DND-41 (cell line): ENCODE data around the gene TMUB2.

Experiments
- ATAC-seq: fragments of 200-7000 bp; cut with Tn5 transposase; 3 replicates; pipeline ENCODE4 v1.9.1; 2021; ENCODE audit warnings: low read depth; ENCODE audit not compliant: insufficient read depth
- DNase-seq: peaks from one replicate; pipeline ENCODE4 v3.0.0-alpha.2; 2020
- H2AFZ ChIP-seq: 2 replicates; pipeline ENCODE4 v1.6.0; 2012; ENCODE audit warnings: low read depth, low read length
- H3K27ac ChIP-seq: 2 replicates; pipeline ENCODE4 v1.5.1; 2012; ENCODE audit warnings: low read length, inconsistent platforms
- H3K27me3 ChIP-seq: fragments of 200-600 bp; sonication (generic); 2 replicates; pipeline ENCODE4 v1.6.0; 2012; ENCODE audit warnings: low read length, mild to moderate bottlenecking, inconsistent platforms; ENCODE audit not compliant: insufficient read depth, poor library complexity
- H3K36me3 ChIP-seq: 2 replicates; pipeline ENCODE4 v1.5.1; 2012; ENCODE audit warnings: low read length, inconsistent platforms; ENCODE audit not compliant: insufficient read depth
- H3K4me1 ChIP-seq: 2 replicates; pipeline ENCODE4 v1.5.1; 2012; ENCODE audit warnings: mild to moderate bottlenecking, low read length; ENCODE audit not compliant: insufficient read depth
- H3K4me2 ChIP-seq: 2 replicates; pipeline ENCODE4 v1.6.0; 2012; ENCODE audit warnings: mild to moderate bottlenecking, moderate library complexity, low read length, inconsistent platforms; ENCODE audit not compliant: insufficient read depth
- H3K4me3 ChIP-seq, 2 experiments: fragments of 200-600 bp in 1 of 2; shearing (Covaris generic) in 1 of 2; 2 replicates each; pipeline ENCODE4 v1.5.1; 2012 to 2016; ENCODE audit warnings: inconsistent platforms in 2 of 2, low read length in 2 of 2, mild to moderate bottlenecking in 2 of 2, low read depth in 1 of 2, moderate library complexity in 1 of 2
- H3K79me2 ChIP-seq: 2 replicates; pipeline ENCODE4 v1.6.0; 2012; ENCODE audit warnings: low read length, inconsistent platforms; ENCODE audit not compliant: insufficient read depth
- H3K9ac ChIP-seq: 2 replicates; pipeline ENCODE4 v1.6.0; 2012; ENCODE audit warnings: low read depth, mild to moderate bottlenecking, inconsistent platforms, low read length, moderate library complexity
- H3K9me3 ChIP-seq: 2 replicates; pipeline ENCODE4 v1.5.1; 2012; ENCODE audit warnings: low read length, moderate library complexity, mild to moderate bottlenecking, inconsistent platforms; ENCODE audit not compliant: insufficient read depth, severe bottlenecking
- H4K20me1 ChIP-seq: 2 replicates; pipeline ENCODE4 v1.6.0; 2012; ENCODE audit warnings: low read length; ENCODE audit not compliant: insufficient read depth
- EZH2 ChIP-seq: IDR thresholded peaks from 3 replicates; pipeline ENCODE4 v1.6.1; 2012; ENCODE audit warnings: borderline replicate concordance, low read depth, mild to moderate bottlenecking, moderate library complexity, low read length, inconsistent platforms; ENCODE audit not compliant: severe bottlenecking
- TF ChIP-seq, protein P1 (sequence below): IDR thresholded peaks from 2 replicates; pipeline ENCODE4 v1.5.1; 2012; ENCODE audit warnings: borderline replicate concordance, low read length, moderate library complexity, mild to moderate bottlenecking; ENCODE audit not compliant: poor library complexity, severe bottlenecking; ENCODE audit errors: extremely low read depth

Gene TMUB2

DNA sequence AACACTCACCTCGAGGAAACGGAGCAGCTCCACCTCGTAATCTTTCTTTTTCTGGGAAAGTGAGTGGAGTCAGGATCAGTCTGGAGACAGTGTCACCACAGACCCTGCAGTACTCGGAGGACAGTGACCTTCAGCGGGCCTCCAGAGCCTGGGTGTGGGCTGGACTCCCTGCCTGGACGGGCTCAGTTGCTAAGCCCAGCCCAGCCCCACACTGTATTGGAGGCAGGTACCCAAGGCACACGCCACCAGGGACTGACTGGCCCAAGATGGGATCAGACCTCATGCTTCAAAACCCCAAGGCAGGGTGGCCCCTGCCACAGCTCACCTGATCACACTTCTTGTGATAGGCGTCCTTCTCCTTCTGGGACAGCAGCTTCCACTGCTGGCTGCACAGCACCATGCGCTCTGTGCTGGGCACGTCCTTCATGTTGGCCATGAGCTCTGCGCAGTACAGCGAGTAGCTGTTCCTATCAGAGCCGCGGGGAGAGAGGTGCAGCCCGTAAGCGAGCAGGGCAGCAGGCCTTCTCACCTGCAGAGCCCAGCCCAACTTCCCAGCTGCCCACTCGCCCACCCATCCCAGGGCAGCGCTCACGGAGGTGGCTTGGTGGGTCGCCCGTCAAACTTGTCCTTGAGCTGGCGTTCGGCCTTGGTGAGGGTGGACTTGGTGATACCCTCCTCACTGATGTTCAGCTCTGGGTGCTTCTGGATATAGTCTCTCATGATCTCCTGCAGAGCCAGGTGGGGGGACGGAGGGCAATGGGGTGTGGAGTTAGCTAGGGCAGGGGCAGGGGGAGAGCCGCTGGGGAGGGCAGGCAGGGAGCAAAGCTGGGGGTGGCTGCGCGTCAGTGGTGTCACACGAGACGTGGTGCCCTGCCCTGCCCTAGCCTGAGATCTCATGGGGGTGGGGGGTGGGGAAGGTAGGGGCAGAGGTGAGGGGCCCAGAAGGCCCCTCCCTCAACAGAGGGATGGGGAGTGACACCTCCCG, 24.8 kb downstream of the TMUB2 start:
- TF ChIP-seq, protein P1, sequence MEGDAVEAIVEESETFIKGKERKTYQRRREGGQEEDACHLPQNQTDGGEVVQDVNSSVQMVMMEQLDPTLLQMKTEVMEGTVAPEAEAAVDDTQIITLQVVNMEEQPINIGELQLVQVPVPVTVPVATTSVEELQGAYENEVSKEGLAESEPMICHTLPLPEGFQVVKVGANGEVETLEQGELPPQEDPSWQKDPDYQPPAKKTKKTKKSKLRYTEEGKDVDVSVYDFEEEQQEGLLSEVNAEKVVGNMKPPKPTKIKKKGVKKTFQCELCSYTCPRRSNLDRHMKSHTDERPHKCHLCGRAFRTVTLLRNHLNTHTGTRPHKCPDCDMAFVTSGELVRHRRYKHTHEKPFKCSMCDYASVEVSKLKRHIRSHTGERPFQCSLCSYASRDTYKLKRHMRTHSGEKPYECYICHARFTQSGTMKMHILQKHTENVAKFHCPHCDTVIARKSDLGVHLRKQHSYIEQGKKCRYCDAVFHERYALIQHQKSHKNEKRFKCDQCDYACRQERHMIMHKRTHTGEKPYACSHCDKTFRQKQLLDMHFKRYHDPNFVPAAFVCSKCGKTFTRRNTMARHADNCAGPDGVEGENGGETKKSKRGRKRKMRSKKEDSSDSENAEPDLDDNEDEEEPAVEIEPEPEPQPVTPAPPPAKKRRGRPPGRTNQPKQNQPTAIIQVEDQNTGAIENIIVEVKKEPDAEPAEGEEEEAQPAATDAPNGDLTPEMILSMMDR: no peak
- no peak for TF ChIP-seq EZH2
- H3K4me2 ChIP-seq: 0 out of 2 replicates have a peak overlapping the region, but pooled peaks have one; percentile 3
- peaks cover 29% of the 10 kb centered on the region for H3K4me1 ChIP-seq
- H3K27ac ChIP-seq: no peak overlapping the region
- no peak overlapping the region for H2AFZ ChIP-seq
- peak overlapping the region; percentile 40; the same call in 1 of the 2 replicates for H3K9ac ChIP-seq
- peaks cover 41% of the 10 kb centered on the region for H4K20me1 ChIP-seq
- DNase-seq (no peak), ATAC-seq (no peak)
- peaks cover 18% of the 10 kb centered on the region for H3K79me2 ChIP-seq
- H3K36me3 ChIP-seq: peaks cover 96% of the 10 kb centered on the region
- H3K4me3 ChIP-seq: no peak overlapping the region
- H3K9me3 ChIP-seq: no peaks in the 10 kb centered on the region
- H3K27me3 ChIP-seq: no peaks in the 10 kb centered on the region

DNA sequence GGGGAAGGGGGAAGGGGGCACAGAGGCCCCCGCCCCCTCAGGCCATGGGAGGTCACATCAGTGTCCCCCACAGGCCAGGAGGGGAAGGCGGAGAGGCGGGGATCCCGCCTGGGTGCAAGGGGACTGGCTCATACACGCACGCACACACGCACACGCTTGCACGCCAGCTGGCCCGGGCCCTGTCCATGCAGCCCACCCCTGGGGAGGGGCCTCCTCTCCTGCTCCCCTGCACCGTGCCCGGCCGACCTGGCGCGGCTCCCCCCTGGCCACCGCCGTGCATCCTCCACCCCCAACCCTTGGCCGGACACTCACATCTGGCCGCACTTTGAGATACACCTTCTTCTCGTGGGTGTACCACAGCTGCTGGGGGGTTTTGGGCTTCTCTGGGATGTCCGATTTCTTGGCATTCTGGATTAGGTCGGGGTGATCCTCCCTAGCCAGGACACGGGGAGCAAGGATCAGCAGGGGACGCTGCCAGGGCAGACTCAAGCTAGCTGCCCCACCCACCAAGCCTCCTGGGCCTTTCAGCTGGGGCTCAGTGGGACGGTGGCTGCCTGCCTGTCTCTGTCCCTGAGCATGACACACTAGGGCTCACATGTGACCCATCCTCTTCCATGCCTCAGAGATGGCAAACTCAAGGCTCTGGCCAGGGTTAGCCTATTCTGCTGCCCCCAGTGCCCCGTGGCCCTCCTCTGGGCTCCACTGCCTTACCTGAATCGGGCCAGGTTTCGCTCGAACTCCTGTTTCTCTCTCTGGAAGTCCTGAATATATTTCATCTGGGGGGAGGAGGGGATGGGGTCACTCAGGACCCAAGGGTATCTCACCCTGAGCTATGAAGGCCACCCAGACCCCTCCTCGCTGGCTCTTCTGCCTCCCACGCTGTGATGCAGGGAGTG, 26.0 kb downstream of the TMUB2 start:
- H3K9me3 ChIP-seq: no peaks in the 10 kb centered on the region
- H3K4me2 ChIP-seq: no peak overlapping the region
- DNase-seq: no peak
- no peak overlapping the region for H2AFZ ChIP-seq
- ATAC-seq: no peak
- H3K9ac ChIP-seq: no peak overlapping the region
- H3K27me3 ChIP-seq: no peaks in the 10 kb centered on the region
- H3K79me2 ChIP-seq: peaks cover 30% of the 10 kb centered on the region
- no peak overlapping the region for H3K4me3 ChIP-seq
- peaks cover 40% of the 10 kb centered on the region for H3K4me1 ChIP-seq
- peaks cover 49% of the 10 kb centered on the region for H4K20me1 ChIP-seq
- H3K36me3 ChIP-seq: peaks cover 96% of the 10 kb centered on the region
- TF ChIP-seq EZH2: no peak
- TF ChIP-seq, protein P1: no peak
- H3K27ac ChIP-seq: no peak overlapping the region

DNA sequence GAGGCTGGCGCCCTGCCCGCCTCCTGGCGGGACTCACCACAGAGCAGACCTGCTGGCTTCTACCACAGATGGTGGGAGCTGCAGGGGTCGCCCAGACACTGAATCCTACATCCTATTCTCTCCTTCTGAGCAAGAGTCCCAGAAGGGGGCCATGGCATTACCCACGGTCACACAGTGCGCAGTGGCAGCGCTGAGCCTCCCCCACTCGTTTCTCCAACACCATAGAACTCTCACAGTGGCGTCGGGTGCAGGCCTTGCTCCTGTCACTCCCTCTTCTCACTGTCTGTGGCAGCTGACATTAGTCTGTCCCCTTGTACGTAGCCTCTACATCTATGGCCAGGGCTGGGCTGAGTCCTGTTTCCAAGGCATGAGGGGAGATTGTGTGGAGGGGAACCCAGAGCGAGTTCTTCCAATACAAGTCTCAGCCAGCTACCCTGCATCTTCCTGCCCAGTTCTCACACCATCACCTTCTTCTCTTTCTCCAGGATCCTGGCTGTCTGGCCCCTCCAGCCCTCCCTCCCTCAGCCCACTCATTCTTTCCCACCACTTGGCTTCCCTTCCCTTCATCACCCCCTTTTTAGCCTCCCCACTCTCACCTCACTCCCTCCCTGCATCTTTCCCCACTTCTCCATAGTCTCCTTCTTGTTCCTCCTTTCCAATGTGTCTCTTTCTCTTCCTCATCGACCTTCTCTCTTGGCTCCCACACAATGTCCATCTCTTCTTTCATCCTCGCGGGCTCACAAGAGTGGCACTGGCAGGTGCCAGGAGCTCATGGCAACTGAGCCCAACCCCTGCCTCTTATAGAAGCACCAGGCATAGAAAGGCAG, 26.8 kb downstream of the TMUB2 start:
- Histone ChIP-seq H3K27me3 (no peaks in the 10 kb centered on the region), H3K4me1 (peaks cover 43% of the 10 kb centered on the region), H3K4me3 (no peak overlapping the region), H2AFZ (no peak overlapping the region), H4K20me1 (peaks cover 50% of the 10 kb centered on the region), H3K79me2 (peaks cover 35% of the 10 kb centered on the region), H3K9ac (no peak overlapping the region; the same call in 1 of the 2 replicates), H3K4me2 (no peak overlapping the region), H3K9me3 (no peaks in the 10 kb centered on the region), H3K27ac (no peak overlapping the region), H3K36me3 (peaks cover 89% of the 10 kb centered on the region)
- ATAC-seq (no peak), DNase-seq (no peak)
- no peak for TF ChIP-seq EZH2
- TF ChIP-seq, protein P1: no peak
